ENCODE data around the gene COL16A1.

Gene COL16A1

DNA sequence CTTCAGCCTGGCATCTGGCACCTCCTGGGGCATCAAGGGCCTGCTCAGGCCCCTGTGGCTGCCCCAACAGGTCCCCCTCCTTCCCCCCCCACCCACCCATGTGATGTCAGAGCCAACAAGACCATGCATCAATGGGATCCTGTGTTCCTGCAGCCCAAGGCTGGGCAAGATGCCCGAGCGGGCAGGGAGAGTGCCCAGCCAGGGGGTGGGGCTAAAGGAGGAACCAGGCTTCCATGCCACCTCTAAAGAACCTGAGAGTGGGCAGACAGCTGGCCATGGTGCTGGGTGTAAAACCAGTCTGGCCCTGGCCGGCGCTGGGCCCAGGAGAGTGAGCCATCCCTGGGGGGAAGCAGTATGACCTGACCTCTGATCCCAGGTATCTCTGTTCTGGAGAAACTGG lies 7.6 kb downstream of the COL16A1 start:
- TF ChIP-seq CTCF (conservative IDR thresholded peaks at IDR 0.05) (no peak), ZFX (IDR thresholded peaks at IDR 0.05) (no peak)
- H3K27ac ChIP-seq, result no peak overlapping the region

DNA sequence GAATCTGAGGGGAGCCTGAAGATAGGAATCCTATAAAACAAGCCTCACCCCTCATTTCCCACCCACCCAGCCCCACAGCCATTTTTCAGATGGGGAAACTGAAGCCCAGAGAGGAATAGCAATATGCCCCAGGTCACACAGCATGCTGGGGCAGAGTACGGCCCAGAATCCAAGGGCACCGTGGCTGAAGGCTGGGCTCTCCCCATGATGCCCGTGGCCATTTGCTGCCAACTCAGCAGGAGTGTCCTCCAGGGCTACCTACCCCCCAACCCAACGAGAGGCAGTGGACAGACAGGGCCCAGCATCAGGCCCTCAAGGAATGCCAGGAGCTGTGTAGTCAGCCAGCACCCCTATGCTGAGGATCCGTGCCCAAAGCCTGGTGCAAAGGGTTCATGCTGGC lies 8.5 kb downstream of the COL16A1 start:
- TF ChIP-seq CTCF (conservative IDR thresholded peaks at IDR 0.05) (no peak), ZFX (IDR thresholded peaks at IDR 0.05) (no peak)
- H3K27ac ChIP-seq, result no peak overlapping the region

- TF ChIP-seq ZFX (IDR thresholded peaks at IDR 0.05), result no peak
- TF ChIP-seq CTCF (conservative IDR thresholded peaks at IDR 0.05), result no peak
- H3K27ac ChIP-seq, result no peak overlapping the region
Observed at GRCh38 chr1:31694964-31695313, 8.9 kb downstream of the COL16A1 start.

GRCh38 chr1:31694069-31694963 lies 9.5 kb downstream of the COL16A1 start:
- H3K27ac ChIP-seq, result no peak overlapping the region

GRCh38 chr1:31693231-31693630 lies 10.6 kb downstream of the COL16A1 start:
- TF ChIP-seq ZFX (IDR thresholded peaks at IDR 0.05) (no peak), CTCF (conservative IDR thresholded peaks at IDR 0.05) (no peak)

More at GRCh38 chr1:31694069-31694963, 9.5 kb downstream of the COL16A1 start:
- TF ChIP-seq CTCF (conservative IDR thresholded peaks at IDR 0.05) (no peak), ZFX (IDR thresholded peaks at IDR 0.05) (no peak)

GRCh38 chr1:31691951-31692350 lies 11.9 kb downstream of the COL16A1 start:
- TF ChIP-seq ZFX (IDR thresholded peaks at IDR 0.05) (no peak), CTCF (conservative IDR thresholded peaks at IDR 0.05) (no peak)

More at GRCh38 chr1:31693231-31693630, 10.6 kb downstream of the COL16A1 start:
- H3K27ac ChIP-seq, result no peak overlapping the region

GRCh38 chr1:31691446-31691845 lies 12.4 kb downstream of the COL16A1 start:
- H3K27ac ChIP-seq, result no peak overlapping the region
- TF ChIP-seq ZFX (IDR thresholded peaks at IDR 0.05) (no peak), CTCF (conservative IDR thresholded peaks at IDR 0.05) (no peak)

More at GRCh38 chr1:31691951-31692350, 11.9 kb downstream of the COL16A1 start:
- H3K27ac ChIP-seq, result no peak overlapping the region
